Tongue (tissue), 3 donors: ENCODE results near the gene GMEB1. TPM values are rescaled to one million over a fixed set of nuclear protein-coding genes. Genes with fewer than 3 reads are reported as not detected.

Source experiments
- DNase-seq: peaks from one replicate; pipeline ENCODE4 v3.0.0-alpha.2; 2015
- small RNA-seq: library from RNA; depleted of rRNA; stranded (forward); fragments of <200 nt; gene quantifications from one replicate; pipeline ENCODE3, GENCODE V24; 2014; ENCODE audit warnings: low replicate concordance
- total RNA-seq: library from RNA; depleted of rRNA; stranded (reverse); fragments of >200 nt; gene quantifications from one replicate; pipeline ENCODE4 v1.2.3, GENCODE V29; 2014

Gene GMEB1
- total RNA-seq, 1 donor from 2014 or later = 10.6 TPM

GRCh38 chr1:28751315-28752060, 82.9 kb downstream of the GMEB1 start:
- no peak for DNase-seq

- DNase-seq = no peak
Measured at GRCh38 chr1:28755701-28756100, 87.1 kb downstream of the GMEB1 start.

GRCh38 chr1:28756846-28757245, 88.3 kb downstream of the GMEB1 start:
- no peak for DNase-seq

GRCh38 chr1:28758420-28758819, 89.8 kb downstream of the GMEB1 start:
- DNase-seq = no peak

GRCh38 chr1:28759257-28759656, 90.7 kb downstream of the GMEB1 start:
- no peak for DNase-seq

- DNase-seq = no peak
Measured at GRCh38 chr1:28761189-28761588, 92.6 kb downstream of the GMEB1 start.

- DNase-seq = no peak
Measured at GRCh38 chr1:28766532-28767183, 98.1 kb downstream of the GMEB1 start.

Small RNA genes within 50 kb of the gene (small RNA-seq; reads per million reads assigned to genes)
- not detected for gene RF00422
- not detected for gene RNU11

Other genes starting within 250 kb of the GMEB1 start
- 18.8 TPM for gene RCC1, start 162.7 kb upstream of the GMEB1 start, total RNA-seq
- 21.7 TPM for gene TRNAU1AP, start 115.7 kb upstream of the GMEB1 start, total RNA-seq
- gene RAB42, start 76.5 kb upstream of the GMEB1 start, total RNA-seq = 14.2 TPM
- 30.3 TPM for gene TAF12, start 25.7 kb upstream of the GMEB1 start, total RNA-seq
- not detected for gene RNU11, start 20.2 kb upstream of the GMEB1 start, total RNA-seq
- 54.1 TPM for gene YTHDF2, start 68.2 kb downstream of the GMEB1 start, total RNA-seq
- 0.72 TPM for gene OPRD1, start 143.4 kb downstream of the GMEB1 start, total RNA-seq
- 27.7 TPM for gene EPB41, start 245.8 kb downstream of the GMEB1 start, total RNA-seq